HepG2 (cell line): ENCODE measurements around the gene NXPE4. TPM values are rescaled to one million over a fixed set of nuclear protein-coding genes. Genes with fewer than 3 reads are reported as not detected.

Experiments used
- ATAC-seq: fragments of 200-7000 bp; cut with Tn5 transposase; 3 replicates; pipeline ENCODE4 v1.9.1; 2020; ENCODE audit warnings: mild to moderate bottlenecking, moderate library complexity
- BruUV-seq: library from RNA; stranded (reverse); fragments of 400-500 nt; replicated peaks from 2 replicates; lab custom pipeline; 2021; lab: Mats Ljungman, UMichigan
- CTCF ChIA-PET: fragments of 300-600 bp; formaldehyde crosslinking; extraction: SDS; loops from one replicate; lab custom pipeline; 2021; ENCODE audit warnings: low total read pairs, inconsistent platforms, low intra/inter-chr PET ratio; lab: Yijun Ruan, JAX
- POLR2A ChIA-PET: fragments of 350-600 bp; sonication (Branson Sonifier 250); formaldehyde crosslinking; loops from one replicate; lab custom pipeline; 2020; ENCODE audit warnings: antibody characterized with exemption, inconsistent platforms; lab: Yijun Ruan, JAX
- DNase-seq: peaks from one replicate; pipeline ENCODE4 v3.0.0-alpha.2; 2015; ENCODE audit warnings: low spot score
- FAIRE-seq: peaks from 3 replicates; lab custom pipeline; 2011; peaks lifted over from hg19 to GRCh38; lab: Jason Lieb, UNC
- H2AFZ ChIP-seq: one replicate; pipeline ENCODE4 v1.6.1; 2011; ENCODE audit warnings: low read length, inconsistent platforms
- H3K27ac ChIP-seq: fragments of 300-600 bp; 3 replicates; pipeline ENCODE4 v1.8.0; 2011; ENCODE audit warnings: mixed run types, mild to moderate bottlenecking, mixed read lengths, low read length, inconsistent platforms; ENCODE audit not compliant: insufficient read depth; ENCODE audit errors: extremely low read length
- H3K27me3 ChIP-seq, 2 experiments: fragments of 200-600 bp in 1 of 2; 2 replicates in 1 of 2; 3 replicates in 1 of 2; pipeline versions ENCODE4 v1.6.0 to v1.8.0; 2011; ENCODE audit warnings: low read length in 2 of 2, mild to moderate bottlenecking in 2 of 2, moderate library complexity in 2 of 2, inconsistent platforms in 1 of 2; ENCODE audit not compliant: insufficient read depth in 2 of 2, control insufficient read depth in 1 of 2
- H3K36me3 ChIP-seq, 2 experiments: fragments of 200-600 bp in 1 of 2; replicated peaks in 1 of 2; 2 replicates in 1 of 2; 3 replicates in 1 of 2; pipeline versions ENCODE4 v1.5.1 to v1.8.0; 2011; ENCODE audit warnings: low read length in 2 of 2, inconsistent platforms in 1 of 2; ENCODE audit not compliant: insufficient read depth in 2 of 2, control insufficient read depth in 1 of 2
- H3K4me1 ChIP-seq: 2 replicates; pipeline ENCODE4 v1.5.1; 2012; ENCODE audit warnings: low read length, inconsistent platforms; ENCODE audit not compliant: insufficient read depth
- H3K4me2 ChIP-seq: 2 replicates; pipeline ENCODE4 v1.6.0; 2011; ENCODE audit warnings: low read depth, low read length, inconsistent platforms
- H3K4me3 ChIP-seq, 3 experiments: fragments of 200-600 bp in 1 of 3; sonication (generic), shearing (Covaris generic) in 1 of 3; replicated peaks in 1 of 3; 2 replicates each; pipeline ENCODE4 v1.5.1; 2011 to 2016; ENCODE audit warnings: low read length in 3 of 3, inconsistent platforms in 2 of 3, low read depth in 2 of 3, mild to moderate bottlenecking in 2 of 3, control low read depth in 1 of 3, mixed read lengths in 1 of 3; ENCODE audit not compliant: insufficient read depth in 1 of 3
- H3K79me2 ChIP-seq: one replicate; pipeline ENCODE4 v1.6.1; 2011; ENCODE audit warnings: low read length, inconsistent platforms; ENCODE audit not compliant: insufficient read depth
- H3K9ac ChIP-seq: 2 replicates; pipeline ENCODE4 v1.6.0; 2011; ENCODE audit warnings: mild to moderate bottlenecking, low read depth, low read length, inconsistent platforms; ENCODE audit not compliant: insufficient read depth
- H3K9me3 ChIP-seq: 2 replicates; pipeline ENCODE4 v1.5.1; 2012; ENCODE audit warnings: mild to moderate bottlenecking, low read length
- H4K20me1 ChIP-seq: 2 replicates; pipeline ENCODE4 v1.6.0; 2011; ENCODE audit warnings: inconsistent platforms, mild to moderate bottlenecking, low read length, moderate library complexity; ENCODE audit not compliant: insufficient read depth
- HDAC6 ChIP-seq: fragments of 200-600 bp; sonication (generic); IDR thresholded peaks from 2 replicates; pipeline ENCODE4 v1.7.0; 2017; ENCODE audit warnings: mild to moderate bottlenecking, antibody characterized with exemption, low read length, low read depth
- MED8 ChIP-seq: sonication (generic); formaldehyde crosslinking; IDR thresholded peaks from 2 replicates; pipeline ENCODE4 v1.8.1; 2023; ENCODE audit warnings: mild to moderate bottlenecking, missing genetic modification reagents; ENCODE audit not compliant: insufficient replicate concordance
- NBN ChIP-seq: fragments of 450-650 bp; conservative IDR thresholded peaks from 2 replicates; pipeline ENCODE4 v1.6.1; 2017
- NFATC3 ChIP-seq: sonication (generic); formaldehyde crosslinking; IDR thresholded peaks from 2 replicates; pipeline ENCODE4 v1.5.1; 2020; ENCODE audit warnings: mild to moderate bottlenecking, missing genetic modification reagents
- PHB2 ChIP-seq: fragments of 450-650 bp; IDR thresholded peaks from 2 replicates; pipeline ENCODE4 v1.6.1; 2018; ENCODE audit not compliant: partially characterized antibody
- POLR2A ChIP-seq, 2 experiments: IDR thresholded peaks; 2 replicates each; pipeline ENCODE4 v1.6.1; 2011; ENCODE audit warnings: low read depth in 2 of 2, low read length in 2 of 2, mild to moderate bottlenecking in 1 of 2, moderate library complexity in 1 of 2; ENCODE audit not compliant: insufficient read depth in 1 of 2
- PPARG ChIP-seq: conservative IDR thresholded peaks from 2 replicates; pipeline ENCODE4 v1.6.1; 2016; ENCODE audit warnings: missing biosample characterization, missing genetic modification reagents
- SMAD1 ChIP-seq: sonication (generic); formaldehyde crosslinking; IDR thresholded peaks from 2 replicates; pipeline ENCODE4 v1.4.0; 2020; ENCODE audit warnings: missing genetic modification reagents, low read depth, mild to moderate bottlenecking, borderline replicate concordance
- TOE1 ChIP-seq: sonication (generic); formaldehyde crosslinking; IDR thresholded peaks from 2 replicates; pipeline ENCODE4 v1.4.0; 2020; ENCODE audit warnings: mild to moderate bottlenecking, missing genetic modification reagents
- TP53 ChIP-seq: sonication (generic); formaldehyde crosslinking; conservative IDR thresholded peaks from 2 replicates; pipeline ENCODE4 v1.4.0; 2020; ENCODE audit warnings: missing genetic modification reagents
- ZC3H4 ChIP-seq: sonication (generic); formaldehyde crosslinking; IDR thresholded peaks from 2 replicates; pipeline ENCODE4 v1.4.0; 2020; ENCODE audit warnings: missing genetic modification reagents, borderline replicate concordance
- ZFAT ChIP-seq: sonication (generic); formaldehyde crosslinking; conservative IDR thresholded peaks from 2 replicates; pipeline ENCODE4 v1.8.1; 2023; ENCODE audit warnings: missing genetic modification reagents, inconsistent platforms
- ZFP62 ChIP-seq: sonication (generic); formaldehyde crosslinking; IDR thresholded peaks from 2 replicates; pipeline ENCODE4 v1.4.0; 2020; ENCODE audit warnings: missing genetic modification reagents
- ZNF253 ChIP-seq: sonication (generic); formaldehyde crosslinking; IDR thresholded peaks from 2 replicates; pipeline ENCODE4 v1.8.0; 2022; ENCODE audit warnings: mild to moderate bottlenecking, missing genetic modification reagents, borderline replicate concordance
- ZNF280B ChIP-seq: sonication (generic); formaldehyde crosslinking; IDR thresholded peaks from 2 replicates; pipeline ENCODE4 v1.5.0; 2020; ENCODE audit warnings: missing genetic modification reagents, mild to moderate bottlenecking, borderline replicate concordance
- whole genome bisulfite sequencing: methylation state at CpG from one replicate; pipeline ENCODE4 v1.1.6; 2017; ENCODE audit warnings: low lambda C conversion rate; 5-methylcytosine and 5-hydroxymethylcytosine counted together
- in situ Hi-C: cut with HindIII; loops from 2 replicates; pipeline ENCODE4 v1.10.0; 2017; ENCODE audit warnings: low pct_unique_long_range_greater_than_20kb; ENCODE audit not compliant: extremely low pct_ligation_motif_present
- intact Hi-C: fragments of 100-400 bp; cut with micrococcal nuclease; formaldehyde crosslinking; loops from one replicate; pipeline ENCODE4 v1.10.0; 2022; ENCODE audit not compliant: unreplicated experiment
- polyA plus RNA-seq, 8 experiments: library from polyadenylated mRNA; depleted of rRNA in 3 of 8; stranded (reverse) in 7 of 8; unstranded in 1 of 8; fragments of >200 nt; fragmentation: Illumina TruSeq in 4 of 8; extraction: Trizol in 4 of 8; gene quantifications; 2 replicates each; pipeline versions ENCODE4 v1.2.1 to v1.2.3, GENCODE V29; 2011 to 2016; ENCODE audit warnings: low read depth in 4 of 8, missing spikeins in 1 of 8, mixed read lengths in 1 of 8; ENCODE audit not compliant: insufficient read depth in 1 of 8
- total RNA-seq, 5 experiments: library from RNA; depleted of rRNA; stranded (reverse); fragments of >200 nt; fragmentation: Illumina TruSeq; extraction: Trizol; gene quantifications; 2 replicates each; pipeline ENCODE4 v1.2.3, GENCODE V29; 2016; ENCODE audit warnings: low read depth in 1 of 5
- TF ChIP-seq, protein P1 (sequence below): sonication (generic); formaldehyde crosslinking; IDR thresholded peaks from 2 replicates; pipeline ENCODE4 v1.5.0; 2020; ENCODE audit warnings: mild to moderate bottlenecking, missing genetic modification reagents

Gene NXPE4
- total and polyA plus RNA-seq, 2 of the 13 experiments (the other 11 are each of a cell fraction or from before 2014, with no cell fraction given), result not detected

- CTCF ChIA-PET, result no interaction called here
- Histone ChIP-seq H3K4me3 (no peak overlapping the region), H3K79me2 (no peaks in the 10 kb centered on the region), H3K4me1 (no peaks in the 10 kb centered on the region), H2AFZ (no peak overlapping the region), H3K9ac (no peak overlapping the region), H3K27me3 (no peaks in the 10 kb centered on the region; a peak in 1 of 5 replicates), H3K4me2 (no peak overlapping the region), H3K36me3 (no peaks in the 10 kb centered on the region), H4K20me1 (no peaks in the 10 kb centered on the region), H3K27ac (no peak overlapping the region), H3K9me3 (no peaks in the 10 kb centered on the region)
- intact Hi-C loops, result no loop called here
- ATAC-seq (no peak), FAIRE-seq (no peak), DNase-seq (no peak)
- POLR2A ChIA-PET, result no interaction called here
- no TSS peak for BruUV-seq
- in situ Hi-C loops, result no loop called here
- WGBS, result 3% methylated on average over 2 of the region's 2 CpGs
- no peak for TF ChIP-seq ZC3H4 (CRISPR knock-in tag)
- no peak for TF ChIP-seq NBN
- no peak for TF ChIP-seq NFATC3 (CRISPR knock-in tag)
- TF ChIP-seq POLR2A (IDR thresholded peaks at IDR 0.05; ENCODE audit: insufficient read depth in 1 of 2, low read depth in 2 of 2, low read length in 2 of 2), result no peak
- no peak for TF ChIP-seq TOE1 (CRISPR knock-in tag)
- TF ChIP-seq ZFAT (CRISPR knock-in tag), result no peak
- no peak for TF ChIP-seq SMAD1
- no peak for TF ChIP-seq MED8 (CRISPR knock-in tag)
- no peak for TF ChIP-seq PPARG
- TF ChIP-seq ZFP62 (CRISPR knock-in tag), result no peak
These were observed 41.9 kb downstream of the NXPE4 start for GRCh38 chr11:114553642-114554041.

DNA sequence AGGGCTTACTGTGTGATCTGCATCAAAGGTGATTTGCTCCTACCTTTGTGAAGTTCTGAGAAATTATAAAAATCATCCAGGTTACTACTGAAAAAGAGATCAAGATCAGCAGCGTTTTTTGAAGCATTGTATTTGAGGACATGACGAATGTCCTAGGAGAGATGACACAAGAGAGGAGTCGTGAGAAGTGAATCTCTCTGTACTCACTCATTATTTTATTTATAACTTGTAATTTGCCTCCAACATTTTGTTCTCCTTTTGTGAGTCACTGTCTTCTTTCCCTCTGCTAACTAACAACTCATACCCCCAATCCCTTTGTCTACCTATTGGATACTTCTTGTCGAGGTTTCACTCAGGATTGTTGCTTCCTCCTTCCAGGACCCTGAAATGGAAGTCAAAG is 44.5 kb downstream of the NXPE4 start:
- Histone ChIP-seq H3K27ac (no peak overlapping the region), H3K4me3 (no peak overlapping the region), H3K27me3 (no peaks in the 10 kb centered on the region; a peak in 1 of 5 replicates), H3K4me1 (no peaks in the 10 kb centered on the region), H3K9ac (no peak overlapping the region), H3K79me2 (no peaks in the 10 kb centered on the region), H3K9me3 (no peaks in the 10 kb centered on the region), H4K20me1 (no peaks in the 10 kb centered on the region), H2AFZ (no peak overlapping the region), H3K36me3 (no peaks in the 10 kb centered on the region), H3K4me2 (no peak overlapping the region)
- POLR2A ChIA-PET, result no interaction called here
- FAIRE-seq (no peak), ATAC-seq (no peak), DNase-seq (no peak)
- TF ChIP-seq ZNF280B (CRISPR knock-in tag) (no peak), TP53 (CRISPR knock-in tag) (no peak), HDAC6 (no peak), NBN (no peak), ZNF253 (no peak), PHB2 (no peak)
- TF ChIP-seq, protein P1, sequence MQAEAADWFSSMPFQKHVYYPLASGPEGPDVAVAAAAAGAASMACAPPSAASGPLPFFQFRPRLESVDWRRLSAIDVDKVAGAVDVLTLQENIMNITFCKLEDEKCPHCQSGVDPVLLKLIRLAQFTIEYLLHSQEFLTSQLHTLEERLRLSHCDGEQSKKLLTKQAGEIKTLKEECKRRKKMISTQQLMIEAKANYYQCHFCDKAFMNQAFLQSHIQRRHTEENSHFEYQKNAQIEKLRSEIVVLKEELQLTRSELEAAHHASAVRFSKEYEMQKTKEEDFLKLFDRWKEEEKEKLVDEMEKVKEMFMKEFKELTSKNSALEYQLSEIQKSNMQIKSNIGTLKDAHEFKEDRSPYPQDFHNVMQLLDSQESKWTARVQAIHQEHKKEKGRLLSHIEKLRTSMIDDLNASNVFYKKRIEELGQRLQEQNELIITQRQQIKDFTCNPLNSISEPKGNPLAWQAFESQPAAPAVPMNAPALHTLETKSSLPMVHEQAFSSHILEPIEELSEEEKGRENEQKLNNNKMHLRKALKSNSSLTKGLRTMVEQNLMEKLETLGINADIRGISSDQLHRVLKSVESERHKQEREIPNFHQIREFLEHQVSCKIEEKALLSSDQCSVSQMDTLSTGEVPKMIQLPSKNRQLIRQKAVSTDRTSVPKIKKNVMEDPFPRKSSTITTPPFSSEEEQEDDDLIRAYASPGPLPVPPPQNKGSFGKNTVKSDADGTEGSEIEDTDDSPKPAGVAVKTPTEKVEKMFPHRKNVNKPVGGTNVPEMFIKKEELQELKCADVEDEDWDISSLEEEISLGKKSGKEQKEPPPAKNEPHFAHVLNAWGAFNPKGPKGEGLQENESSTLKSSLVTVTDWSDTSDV, result no peak
- CTCF ChIA-PET, result no interaction called here
- in situ Hi-C loops (no loop called here), intact Hi-C loops (no loop called here)
- WGBS, result 0% methylated on average over 4 of the region's 4 CpGs
- no TSS peak for BruUV-seq
